ENCODE data around the gene GPR17.

GPR17 gene

GRCh38 chr2:127642706-127643438, 3.1 kb upstream of the GPR17 start:
- no peak overlapping the region for H3K27ac ChIP-seq (ENCODE audit: insufficient read depth, low read length, poor library complexity, severe bottlenecking)
- H3K9me3 ChIP-seq (ENCODE audit: control insufficient read depth, low read length) = no peaks in the 10 kb centered on the region
- DNase-seq = no peak
- H3K4me3 ChIP-seq (ENCODE audit: insufficient read depth, low read depth, low read length, poor library complexity, severe bottlenecking) = no peak overlapping the region
- H3K4me1 ChIP-seq (ENCODE audit: control insufficient read depth, insufficient read depth, low read length, poor library complexity, severe bottlenecking) = peaks cover 47% of the 10 kb centered on the region
- no peaks in the 10 kb centered on the region for H3K27me3 ChIP-seq (replicated peaks; ENCODE audit: control insufficient read depth, insufficient read depth, low read length, poor library complexity, severe bottlenecking)
- H3K36me3 ChIP-seq (ENCODE audit: control insufficient read depth, insufficient read depth, low read length) = no peaks in the 10 kb centered on the region

- Histone ChIP-seq H3K27me3 (replicated peaks; ENCODE audit: control insufficient read depth, insufficient read depth, low read length, poor library complexity, severe bottlenecking) (no peaks in the 10 kb centered on the region), H3K4me1 (ENCODE audit: control insufficient read depth, insufficient read depth, low read length, poor library complexity, severe bottlenecking) (peaks cover 40% of the 10 kb centered on the region), H3K4me3 (ENCODE audit: insufficient read depth, low read depth, low read length, poor library complexity, severe bottlenecking) (no peak overlapping the region), H3K36me3 (ENCODE audit: control insufficient read depth, insufficient read depth, low read length) (no peaks in the 10 kb centered on the region), H3K27ac (ENCODE audit: insufficient read depth, low read length, poor library complexity, severe bottlenecking) (no peak overlapping the region), H3K9me3 (ENCODE audit: control insufficient read depth, low read length) (no peaks in the 10 kb centered on the region)
- no peak for DNase-seq
Observed at GRCh38 chr2:127643439-127644065, 2.4 kb upstream of the GPR17 start.

DNA sequence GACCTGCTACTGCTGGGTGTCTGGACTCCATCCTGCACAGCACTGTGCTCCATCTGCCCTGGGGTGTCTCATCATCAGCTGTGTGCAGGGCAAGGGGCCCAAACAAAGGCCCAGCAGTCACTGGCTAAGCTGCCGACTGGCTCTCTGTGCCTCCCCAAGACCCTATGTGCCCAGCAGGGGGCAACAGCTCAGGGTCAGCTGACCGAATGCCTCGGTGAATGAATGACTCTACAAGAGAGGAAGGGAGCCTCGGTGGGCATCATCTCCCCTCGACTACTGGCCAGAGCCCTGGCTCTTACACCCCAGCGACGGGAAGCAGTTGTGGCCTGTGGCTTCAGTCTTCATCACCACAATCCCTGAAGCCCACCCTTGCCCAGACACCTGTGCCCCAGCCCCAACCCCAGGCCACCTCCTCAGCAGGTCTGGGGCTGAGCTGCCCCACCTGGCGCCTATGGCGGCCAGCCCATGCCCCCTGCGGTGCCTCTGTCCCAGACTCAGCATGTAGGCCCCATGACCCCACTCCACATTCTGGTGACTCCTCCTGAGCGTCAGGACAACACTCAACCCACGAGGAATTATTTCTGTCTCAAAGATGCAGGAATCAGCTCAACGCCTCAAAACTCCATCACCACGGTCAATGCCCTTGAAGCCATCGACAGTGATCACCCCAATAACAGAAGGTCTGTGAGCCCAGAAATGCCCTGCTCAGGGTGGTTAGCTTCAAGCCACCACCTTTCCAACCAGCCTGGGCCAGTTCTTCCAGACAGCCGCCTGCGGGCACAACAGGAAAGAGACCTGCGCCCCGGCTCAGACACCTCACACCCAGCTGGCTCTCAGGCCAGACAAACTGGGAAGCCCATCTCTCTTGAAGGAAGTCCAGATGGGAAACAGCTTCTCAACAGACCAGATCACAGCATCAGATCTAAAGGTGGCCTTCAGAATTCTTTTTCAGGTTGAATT, 1.6 kb upstream of the GPR17 start:
- Histone ChIP-seq H3K9me3 (ENCODE audit: control insufficient read depth, low read length) (no peaks in the 10 kb centered on the region), H3K36me3 (ENCODE audit: control insufficient read depth, insufficient read depth, low read length) (no peaks in the 10 kb centered on the region), H3K27me3 (replicated peaks; ENCODE audit: control insufficient read depth, insufficient read depth, low read length, poor library complexity, severe bottlenecking) (no peaks in the 10 kb centered on the region), H3K4me1 (ENCODE audit: control insufficient read depth, insufficient read depth, low read length, poor library complexity, severe bottlenecking) (peaks cover 37% of the 10 kb centered on the region), H3K4me3 (ENCODE audit: insufficient read depth, low read depth, low read length, poor library complexity, severe bottlenecking) (no peak overlapping the region), H3K27ac (ENCODE audit: insufficient read depth, low read length, poor library complexity, severe bottlenecking) (no peak overlapping the region)
- no peak for DNase-seq

GRCh38 chr2:127645026-127645394, 943 bp upstream of the GPR17 start:
- Histone ChIP-seq H3K4me1 (ENCODE audit: control insufficient read depth, insufficient read depth, low read length, poor library complexity, severe bottlenecking) (peaks cover 35% of the 10 kb centered on the region), H3K27me3 (replicated peaks; ENCODE audit: control insufficient read depth, insufficient read depth, low read length, poor library complexity, severe bottlenecking) (no peaks in the 10 kb centered on the region), H3K4me3 (ENCODE audit: insufficient read depth, low read depth, low read length, poor library complexity, severe bottlenecking) (no peak overlapping the region), H3K36me3 (ENCODE audit: control insufficient read depth, insufficient read depth, low read length) (no peaks in the 10 kb centered on the region), H3K27ac (ENCODE audit: insufficient read depth, low read length, poor library complexity, severe bottlenecking) (no peak overlapping the region), H3K9me3 (ENCODE audit: control insufficient read depth, low read length) (no peaks in the 10 kb centered on the region)
- DNase-seq = no peak

GRCh38 chr2:127646487-127647241, 711 bp downstream of the GPR17 start:
- no peaks in the 10 kb centered on the region for H3K27me3 ChIP-seq (replicated peaks; ENCODE audit: control insufficient read depth, insufficient read depth, low read length, poor library complexity, severe bottlenecking)
- no peaks in the 10 kb centered on the region for H3K9me3 ChIP-seq (ENCODE audit: control insufficient read depth, low read length)
- H3K27ac ChIP-seq (ENCODE audit: insufficient read depth, low read length, poor library complexity, severe bottlenecking) = no peak overlapping the region
- no peak for DNase-seq
- H3K36me3 ChIP-seq (ENCODE audit: control insufficient read depth, insufficient read depth, low read length) = no peaks in the 10 kb centered on the region
- peaks cover 19% of the 10 kb centered on the region for H3K4me1 ChIP-seq (ENCODE audit: control insufficient read depth, insufficient read depth, low read length, poor library complexity, severe bottlenecking)
- no peak overlapping the region for H3K4me3 ChIP-seq (ENCODE audit: insufficient read depth, low read depth, low read length, poor library complexity, severe bottlenecking)

DNA sequence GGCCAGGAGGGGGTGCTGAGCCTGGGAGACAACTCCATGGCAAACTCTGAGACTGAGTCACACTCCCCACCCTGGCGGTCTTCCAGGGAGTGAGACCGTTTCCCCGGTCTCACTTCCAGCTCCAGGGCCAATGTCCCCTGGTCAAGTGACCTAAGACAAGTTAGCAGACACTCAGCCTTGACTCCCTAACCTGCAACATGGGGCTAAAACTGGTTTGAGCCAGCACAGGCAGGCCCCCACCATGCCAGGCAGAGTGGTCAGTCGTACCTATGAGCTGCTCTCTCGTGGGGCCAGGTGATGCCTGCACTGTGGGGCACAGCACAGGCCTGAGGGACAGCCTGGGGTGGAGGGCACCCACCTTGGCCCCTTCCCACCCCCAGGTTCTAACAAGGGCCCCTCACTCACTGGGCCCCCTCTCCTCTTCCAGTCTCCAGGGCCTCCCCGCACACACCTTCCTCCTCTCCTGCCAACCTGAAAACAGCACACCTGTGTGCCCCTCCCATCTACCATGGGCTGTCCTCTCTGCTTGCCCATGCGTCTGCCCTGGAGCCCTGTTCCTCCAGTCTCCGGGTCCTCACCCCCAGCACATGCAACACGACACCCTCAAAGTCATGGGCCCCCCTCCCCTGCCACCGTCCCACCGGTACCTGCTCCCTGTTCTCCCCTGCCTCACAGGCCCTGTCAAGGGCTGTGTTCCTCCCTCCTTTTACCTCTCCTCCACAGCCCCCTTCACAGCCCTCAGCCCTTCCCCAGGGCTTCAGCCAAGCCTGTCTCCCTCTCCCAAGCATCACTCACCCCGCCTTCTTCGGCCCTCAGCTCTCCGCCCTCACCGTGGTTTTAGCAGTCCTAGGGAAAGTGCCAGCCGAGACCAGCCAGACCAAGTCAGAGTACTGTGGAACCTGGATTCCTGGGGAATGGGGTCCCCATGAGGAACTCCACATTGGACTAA, 1.6 kb downstream of the GPR17 start:
- no peaks in the 10 kb centered on the region for H3K36me3 ChIP-seq (ENCODE audit: control insufficient read depth, insufficient read depth, low read length)
- H3K27ac ChIP-seq (ENCODE audit: insufficient read depth, low read length, poor library complexity, severe bottlenecking) = no peak overlapping the region
- no peak for DNase-seq
- no peak overlapping the region for H3K4me3 ChIP-seq (ENCODE audit: insufficient read depth, low read depth, low read length, poor library complexity, severe bottlenecking)
- H3K27me3 ChIP-seq (replicated peaks; ENCODE audit: control insufficient read depth, insufficient read depth, low read length, poor library complexity, severe bottlenecking) = no peaks in the 10 kb centered on the region
- peaks cover 10% of the 10 kb centered on the region for H3K4me1 ChIP-seq (ENCODE audit: control insufficient read depth, insufficient read depth, low read length, poor library complexity, severe bottlenecking)
- H3K9me3 ChIP-seq (ENCODE audit: control insufficient read depth, low read length) = no peaks in the 10 kb centered on the region

GRCh38 chr2:127648321-127648720, 2.4 kb downstream of the GPR17 start:
- DNase-seq = no peak
- H3K4me1 ChIP-seq (ENCODE audit: control insufficient read depth, insufficient read depth, low read length, poor library complexity, severe bottlenecking) = peaks cover 10% of the 10 kb centered on the region

GRCh38 chr2:127649100-127649611, 3.2 kb downstream of the GPR17 start:
- no peaks in the 10 kb centered on the region for H3K36me3 ChIP-seq (ENCODE audit: control insufficient read depth, insufficient read depth, low read length)

More at GRCh38 chr2:127648321-127648720, 2.4 kb downstream of the GPR17 start:
- H3K36me3 ChIP-seq (ENCODE audit: control insufficient read depth, insufficient read depth, low read length) = no peaks in the 10 kb centered on the region
- no peak overlapping the region for H3K27ac ChIP-seq (ENCODE audit: insufficient read depth, low read length, poor library complexity, severe bottlenecking)
- no peak overlapping the region for H3K4me3 ChIP-seq (ENCODE audit: insufficient read depth, low read depth, low read length, poor library complexity, severe bottlenecking)
- H3K9me3 ChIP-seq (ENCODE audit: control insufficient read depth, low read length) = no peaks in the 10 kb centered on the region
- H3K27me3 ChIP-seq (replicated peaks; ENCODE audit: control insufficient read depth, insufficient read depth, low read length, poor library complexity, severe bottlenecking) = no peaks in the 10 kb centered on the region

DNA sequence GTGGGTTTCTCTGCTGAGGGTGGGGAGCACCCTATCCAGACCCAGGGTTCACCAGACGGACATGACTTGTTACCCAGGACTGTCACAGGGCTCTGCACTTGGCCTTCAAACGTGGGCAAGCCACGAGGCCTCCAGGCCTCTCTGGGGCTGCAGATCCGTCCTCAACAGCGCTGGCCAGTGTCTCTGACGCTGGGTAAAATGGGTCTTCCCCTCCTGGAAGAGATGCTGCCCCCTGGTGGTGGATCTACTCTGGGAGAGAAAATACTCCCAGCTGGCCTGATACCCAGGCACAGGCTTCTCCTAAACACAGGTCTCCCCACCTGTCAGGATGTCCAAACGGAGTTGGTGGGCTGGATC, 3.7 kb downstream of the GPR17 start:
- H3K27me3 ChIP-seq (replicated peaks; ENCODE audit: control insufficient read depth, insufficient read depth, low read length, poor library complexity, severe bottlenecking) = no peaks in the 10 kb centered on the region
- H3K27ac ChIP-seq (ENCODE audit: insufficient read depth, low read length, poor library complexity, severe bottlenecking) = no peak overlapping the region
- H3K4me1 ChIP-seq (ENCODE audit: control insufficient read depth, insufficient read depth, low read length, poor library complexity, severe bottlenecking) = peaks cover 10% of the 10 kb centered on the region
- DNase-seq = peak; percentile 50 to 69 (median 61)
- no peak overlapping the region for H3K4me3 ChIP-seq (ENCODE audit: insufficient read depth, low read depth, low read length, poor library complexity, severe bottlenecking)
- no peaks in the 10 kb centered on the region for H3K36me3 ChIP-seq (ENCODE audit: control insufficient read depth, insufficient read depth, low read length)
- no peaks in the 10 kb centered on the region for H3K9me3 ChIP-seq (ENCODE audit: control insufficient read depth, low read length)

More at GRCh38 chr2:127649100-127649611, 3.2 kb downstream of the GPR17 start:
- Histone ChIP-seq H3K27me3 (replicated peaks; ENCODE audit: control insufficient read depth, insufficient read depth, low read length, poor library complexity, severe bottlenecking) (no peaks in the 10 kb centered on the region), H3K27ac (ENCODE audit: insufficient read depth, low read length, poor library complexity, severe bottlenecking) (no peak overlapping the region), H3K4me1 (ENCODE audit: control insufficient read depth, insufficient read depth, low read length, poor library complexity, severe bottlenecking) (peaks cover 10% of the 10 kb centered on the region), H3K4me3 (ENCODE audit: insufficient read depth, low read depth, low read length, poor library complexity, severe bottlenecking) (no peak overlapping the region), H3K9me3 (ENCODE audit: control insufficient read depth, low read length) (no peaks in the 10 kb centered on the region)
- no peak for DNase-seq
